DND-41 (cell line): ENCODE results near the gene SNTB2.

Experiments
- CTCF ChIP-seq: IDR thresholded peaks from 2 replicates; pipeline ENCODE4 v1.5.1; 2012; ENCODE audit warnings: borderline replicate concordance, low read length, moderate library complexity, mild to moderate bottlenecking; ENCODE audit not compliant: poor library complexity, severe bottlenecking; ENCODE audit errors: extremely low read depth
- EZH2 ChIP-seq: IDR thresholded peaks from 3 replicates; pipeline ENCODE4 v1.6.1; 2012; ENCODE audit warnings: borderline replicate concordance, low read depth, mild to moderate bottlenecking, moderate library complexity, low read length, inconsistent platforms; ENCODE audit not compliant: severe bottlenecking

- no peak for TF ChIP-seq CTCF
- no peak for TF ChIP-seq EZH2
Observed at GRCh38 chr16:69298261-69298660, 111.3 kb downstream of the SNTB2 start.
